Measurements from ENCODE around the gene FBP2. TPM values are rescaled to one million over a fixed set of nuclear protein-coding genes. Genes with fewer than 3 reads are reported as not detected.
"Not testable (repeated sequence)": the region's sequence is repeated elsewhere in the genome, so short reads cannot be mapped to it uniquely, and the experiment has no call there.

FBP2 gene
- total and polyA plus RNA-seq, 4 donors = 0.14 to 8.0 TPM; not detected in 2

GRCh38 chr9:94554078-94554438, 39.6 kb downstream of the FBP2 start:
- H3K36me3 ChIP-seq (ENCODE audit: control insufficient read depth, insufficient read depth, low read length) = no peaks in the 10 kb centered on the region
- H3K27ac ChIP-seq (ENCODE audit: low read depth, low read length) = no peak overlapping the region
- 91% methylated on average over 16 of the region's 16 CpGs for WGBS (ENCODE audit: insufficient coverage)
- DNase-seq (ENCODE audit: low read depth in 4 of 6, low spot score in 6 of 6) = no peak
- H3K27me3 ChIP-seq (ENCODE audit: control insufficient read depth, insufficient read depth, low read length) = no peaks in the 10 kb centered on the region
- no peak overlapping the region for H3K4me3 ChIP-seq (ENCODE audit: low read depth, low read length)
- no peaks in the 10 kb centered on the region for H3K4me1 ChIP-seq (ENCODE audit: control insufficient read depth, insufficient read depth, low read length)
- H3K9me3 ChIP-seq (ENCODE audit: control insufficient read depth, insufficient read depth, low read length) = no peaks in the 10 kb centered on the region

- Histone ChIP-seq H3K36me3 (ENCODE audit: control insufficient read depth, insufficient read depth, low read length) (no peaks in the 10 kb centered on the region), H3K27ac (ENCODE audit: low read depth, low read length) (no peak overlapping the region), H3K4me3 (ENCODE audit: low read depth, low read length) (no peak overlapping the region), H3K9me3 (ENCODE audit: control insufficient read depth, insufficient read depth, low read length) (no peaks in the 10 kb centered on the region), H3K27me3 (ENCODE audit: control insufficient read depth, insufficient read depth, low read length) (no peaks in the 10 kb centered on the region), H3K4me1 (ENCODE audit: control insufficient read depth, insufficient read depth, low read length) (no peaks in the 10 kb centered on the region)
- no peak for DNase-seq (ENCODE audit: low read depth in 4 of 6, low spot score in 6 of 6)
- 98% methylated on average over 25 of the region's 29 CpGs for WGBS (ENCODE audit: insufficient coverage)
Observed at GRCh38 chr9:94553029-94553938, 40.3 kb downstream of the FBP2 start.

GRCh38 chr9:94545940-94546339, 47.7 kb downstream of the FBP2 start:
- H3K9me3 ChIP-seq (ENCODE audit: control insufficient read depth, insufficient read depth, low read length) = no peaks in the 10 kb centered on the region
- no peaks in the 10 kb centered on the region for H3K36me3 ChIP-seq (ENCODE audit: control insufficient read depth, insufficient read depth, low read length)
- H3K4me1 ChIP-seq (ENCODE audit: control insufficient read depth, insufficient read depth, low read length) = no peaks in the 10 kb centered on the region
- no CpG with 5 or more reads among the region's 1 CpG for WGBS (ENCODE audit: insufficient coverage)
- DNase-seq (ENCODE audit: low read depth in 4 of 6, low spot score in 6 of 6) = no peak
- H3K4me3 ChIP-seq (ENCODE audit: low read depth, low read length) = no peak overlapping the region
- no peak overlapping the region for H3K27ac ChIP-seq (ENCODE audit: low read depth, low read length)
- H3K27me3 ChIP-seq (ENCODE audit: control insufficient read depth, insufficient read depth, low read length) = no peaks in the 10 kb centered on the region

GRCh38 chr9:94544335-94544734, 49.3 kb downstream of the FBP2 start:
- WGBS (ENCODE audit: insufficient coverage) = no CpG with 5 or more reads among the region's 5 CpGs
- not testable (repeated sequence) for H3K27me3 ChIP-seq (ENCODE audit: control insufficient read depth, insufficient read depth, low read length); H3K36me3 ChIP-seq (ENCODE audit: control insufficient read depth, insufficient read depth, low read length); H3K4me3 ChIP-seq (ENCODE audit: low read depth, low read length); DNase-seq (ENCODE audit: low read depth in 4 of 6, low spot score in 6 of 6); H3K4me1 ChIP-seq (ENCODE audit: control insufficient read depth, insufficient read depth, low read length); H3K27ac ChIP-seq (ENCODE audit: low read depth, low read length); H3K9me3 ChIP-seq (ENCODE audit: control insufficient read depth, insufficient read depth, low read length)

GRCh38 chr9:94538908-94539307, 54.7 kb downstream of the FBP2 start:
- DNase-seq (ENCODE audit: low read depth in 4 of 6, low spot score in 6 of 6) = no peak
- WGBS (ENCODE audit: insufficient coverage) = 86% methylated on average over 2 of the region's 4 CpGs
- H3K27ac ChIP-seq (ENCODE audit: low read depth, low read length) = no peak overlapping the region
- no peaks in the 10 kb centered on the region for H3K36me3 ChIP-seq (ENCODE audit: control insufficient read depth, insufficient read depth, low read length)
- no peak overlapping the region for H3K4me3 ChIP-seq (ENCODE audit: low read depth, low read length)
- no peaks in the 10 kb centered on the region for H3K9me3 ChIP-seq (ENCODE audit: control insufficient read depth, insufficient read depth, low read length)
- no peaks in the 10 kb centered on the region for H3K4me1 ChIP-seq (ENCODE audit: control insufficient read depth, insufficient read depth, low read length)
- H3K27me3 ChIP-seq (ENCODE audit: control insufficient read depth, insufficient read depth, low read length) = no peaks in the 10 kb centered on the region

GRCh38 chr9:94534901-94535300, 58.7 kb downstream of the FBP2 start:
- H3K4me3 ChIP-seq (ENCODE audit: low read depth, low read length) = no peak overlapping the region
- 91% methylated on average over 3 of the region's 4 CpGs for WGBS (ENCODE audit: insufficient coverage)
- DNase-seq (ENCODE audit: low read depth in 4 of 6, low spot score in 6 of 6) = no peak

GRCh38 chr9:94533601-94534000, 60.0 kb downstream of the FBP2 start:
- H3K27me3 ChIP-seq (ENCODE audit: control insufficient read depth, insufficient read depth, low read length) = no peaks in the 10 kb centered on the region
- no peaks in the 10 kb centered on the region for H3K4me1 ChIP-seq (ENCODE audit: control insufficient read depth, insufficient read depth, low read length)
- no peak overlapping the region for H3K4me3 ChIP-seq (ENCODE audit: low read depth, low read length)
- no peaks in the 10 kb centered on the region for H3K36me3 ChIP-seq (ENCODE audit: control insufficient read depth, insufficient read depth, low read length)
- H3K27ac ChIP-seq (ENCODE audit: low read depth, low read length) = no peak overlapping the region
- DNase-seq (ENCODE audit: low read depth in 4 of 6, low spot score in 6 of 6) = no peak
- WGBS (ENCODE audit: insufficient coverage) = 93% methylated on average over 3 of the region's 10 CpGs
- H3K9me3 ChIP-seq (ENCODE audit: control insufficient read depth, insufficient read depth, low read length) = no peaks in the 10 kb centered on the region

More at GRCh38 chr9:94534901-94535300, 58.7 kb downstream of the FBP2 start:
- Histone ChIP-seq H3K9me3 (ENCODE audit: control insufficient read depth, insufficient read depth, low read length) (no peaks in the 10 kb centered on the region), H3K27me3 (ENCODE audit: control insufficient read depth, insufficient read depth, low read length) (no peaks in the 10 kb centered on the region), H3K4me1 (ENCODE audit: control insufficient read depth, insufficient read depth, low read length) (no peaks in the 10 kb centered on the region), H3K36me3 (ENCODE audit: control insufficient read depth, insufficient read depth, low read length) (no peaks in the 10 kb centered on the region), H3K27ac (ENCODE audit: low read depth, low read length) (no peak overlapping the region)

- no peak overlapping the region for H3K27ac ChIP-seq (ENCODE audit: low read depth, low read length)
- no peak for DNase-seq (ENCODE audit: low read depth in 4 of 6, low spot score in 6 of 6)
- no peaks in the 10 kb centered on the region for H3K9me3 ChIP-seq (ENCODE audit: control insufficient read depth, insufficient read depth, low read length)
- H3K4me3 ChIP-seq (ENCODE audit: low read depth, low read length) = no peak overlapping the region
- no peaks in the 10 kb centered on the region for H3K27me3 ChIP-seq (ENCODE audit: control insufficient read depth, insufficient read depth, low read length)
- no peaks in the 10 kb centered on the region for H3K36me3 ChIP-seq (ENCODE audit: control insufficient read depth, insufficient read depth, low read length)
- no peaks in the 10 kb centered on the region for H3K4me1 ChIP-seq (ENCODE audit: control insufficient read depth, insufficient read depth, low read length)
- WGBS (ENCODE audit: insufficient coverage) = no CpG with 5 or more reads among the region's 1 CpG
Observed at GRCh38 chr9:94533155-94533554, 60.5 kb downstream of the FBP2 start.

GRCh38 chr9:94528886-94529285, 64.7 kb downstream of the FBP2 start:
- Histone ChIP-seq H3K27ac (ENCODE audit: low read depth, low read length) (no peak overlapping the region), H3K36me3 (ENCODE audit: control insufficient read depth, insufficient read depth, low read length) (no peaks in the 10 kb centered on the region), H3K4me1 (ENCODE audit: control insufficient read depth, insufficient read depth, low read length) (no peaks in the 10 kb centered on the region), H3K9me3 (ENCODE audit: control insufficient read depth, insufficient read depth, low read length) (no peaks in the 10 kb centered on the region), H3K4me3 (ENCODE audit: low read depth, low read length) (no peak overlapping the region), H3K27me3 (ENCODE audit: control insufficient read depth, insufficient read depth, low read length) (no peaks in the 10 kb centered on the region)
- WGBS (ENCODE audit: insufficient coverage) = 93% methylated on average over 2 of the region's 4 CpGs
- no peak for DNase-seq (ENCODE audit: low read depth in 4 of 6, low spot score in 6 of 6)

- H3K9me3 ChIP-seq (ENCODE audit: control insufficient read depth, insufficient read depth, low read length) = no peaks in the 10 kb centered on the region
- no peaks in the 10 kb centered on the region for H3K27me3 ChIP-seq (ENCODE audit: control insufficient read depth, insufficient read depth, low read length)
- no CpG with 5 or more reads among the region's 1 CpG for WGBS (ENCODE audit: insufficient coverage)
- no peak for DNase-seq (ENCODE audit: low read depth in 4 of 6, low spot score in 6 of 6)
- no peaks in the 10 kb centered on the region for H3K36me3 ChIP-seq (ENCODE audit: control insufficient read depth, insufficient read depth, low read length)
- no peak overlapping the region for H3K4me3 ChIP-seq (ENCODE audit: low read depth, low read length)
- H3K4me1 ChIP-seq (ENCODE audit: control insufficient read depth, insufficient read depth, low read length) = no peaks in the 10 kb centered on the region
- no peak overlapping the region for H3K27ac ChIP-seq (ENCODE audit: low read depth, low read length)
Observed at GRCh38 chr9:94526951-94527350, 66.7 kb downstream of the FBP2 start.
